ENCODE results near the gene PPP6R1. TPM values are rescaled to one million over a fixed set of nuclear protein-coding genes. Genes with fewer than 3 reads are reported as not detected.
"Not testable (repeated sequence)": the region's sequence is repeated elsewhere in the genome, so short reads cannot be mapped to it uniquely, and the experiment has no call there.

The PPP6R1 gene
- polyA plus RNA-seq, 6 donors from 2014 or later = 21.4 to 81.1 (median 41.1) TPM

- ATAC-seq (ENCODE audit: low read depth in 2 of 2) (no peak), DNase-seq (no peak)
- peak overlapping the region in 1 of 6 donors; percentile 41 for H3K27ac Mint-ChIP-seq
- H3K4me1 Mint-ChIP-seq = peaks cover 7 to 22% (median 18%) of the 10 kb centered on the region in 3 donors
- H3K27me3 Mint-ChIP-seq = no peaks in the 10 kb centered on the region
- H3K36me3 Mint-ChIP-seq = peaks cover 0 to under 1% of the 10 kb centered on the region in 2 donors
- no peaks in the 10 kb centered on the region for H3K9me3 Mint-ChIP-seq
- no peak overlapping the region for H3K4me3 Mint-ChIP-seq
These were observed 32.0 kb downstream of the PPP6R1 start for GRCh38 chr19:55226788-55227187.

GRCh38 chr19:55226273-55226672 is 32.5 kb downstream of the PPP6R1 start:
- DNase-seq (no peak), ATAC-seq (ENCODE audit: low read depth in 2 of 2) (no peak)
- peaks cover 7 to 22% (median 22%) of the 10 kb centered on the region in 3 donors for H3K4me1 Mint-ChIP-seq
- H3K27ac Mint-ChIP-seq = no peak overlapping the region
- no peaks in the 10 kb centered on the region for H3K27me3 Mint-ChIP-seq
- H3K9me3 Mint-ChIP-seq = no peaks in the 10 kb centered on the region
- peaks cover 4 to 6% of the 10 kb centered on the region in 2 donors for H3K36me3 Mint-ChIP-seq
- no peak overlapping the region for H3K4me3 Mint-ChIP-seq

GRCh38 chr19:55225415-55225958 is 33.3 kb downstream of the PPP6R1 start:
- peak overlapping the region in 3 of 6 donors; percentile 26 to 89 (median 41) for H3K27ac Mint-ChIP-seq
- DNase-seq (no peak), ATAC-seq (ENCODE audit: low read depth in 2 of 2) (no peak)
- H3K36me3 Mint-ChIP-seq = peaks cover 4 to 12% of the 10 kb centered on the region in 2 donors
- H3K27me3 Mint-ChIP-seq = no peaks in the 10 kb centered on the region
- peaks cover 0 to 7% (median 1%) of the 10 kb centered on the region in 7 donors for H3K9me3 Mint-ChIP-seq
- H3K4me1 Mint-ChIP-seq = peaks cover 7 to 22% (median 22%) of the 10 kb centered on the region in 3 donors
- peak overlapping the region in 1 of 8 donors; percentile 15 for H3K4me3 Mint-ChIP-seq

GRCh38 chr19:55224679-55225414 is 34.0 kb downstream of the PPP6R1 start:
- not testable (repeated sequence) for H3K4me3 Mint-ChIP-seq; H3K27me3 Mint-ChIP-seq; DNase-seq; ATAC-seq (ENCODE audit: low read depth in 2 of 2)
- H3K4me1 Mint-ChIP-seq = peaks cover 7 to 22% (median 18%) of the 10 kb centered on the region in 3 donors
- peak overlapping the region in 2 of 6 donors; percentile 26 to 41 for H3K27ac Mint-ChIP-seq
- peaks cover 0 to 11% (median 5%) of the 10 kb centered on the region in 7 donors for H3K9me3 Mint-ChIP-seq
- peaks cover 4 to 12% of the 10 kb centered on the region in 2 donors for H3K36me3 Mint-ChIP-seq

- Mint-ChIP-seq H3K9me3 (peaks cover 0 to 11% (median 5%) of the 10 kb centered on the region in 7 donors), H3K36me3 (peaks cover 4 to 12% of the 10 kb centered on the region in 2 donors), H3K27me3 (no peaks in the 10 kb centered on the region), H3K4me1 (peaks cover 7 to 22% (median 16%) of the 10 kb centered on the region in 3 donors), H3K4me3 (no peak overlapping the region), H3K27ac (no peak overlapping the region)
- no peak for ATAC-seq (ENCODE audit: low read depth in 2 of 2)
- no peak for DNase-seq
These were observed 34.7 kb downstream of the PPP6R1 start for GRCh38 chr19:55224038-55224665.

GRCh38 chr19:55223291-55224037 is 35.4 kb downstream of the PPP6R1 start:
- ATAC-seq (ENCODE audit: low read depth in 2 of 2) (no peak), DNase-seq (no peak)
- H3K4me1 Mint-ChIP-seq = peaks cover 7 to 22% (median 14%) of the 10 kb centered on the region in 3 donors
- peak overlapping the region in 1 of 6 donors; percentile 30 for H3K27ac Mint-ChIP-seq
- no peak overlapping the region for H3K4me3 Mint-ChIP-seq
- peaks cover 0 to 11% (median 5%) of the 10 kb centered on the region in 7 donors for H3K9me3 Mint-ChIP-seq
- peaks cover 4 to 12% of the 10 kb centered on the region in 2 donors for H3K36me3 Mint-ChIP-seq
- no peaks in the 10 kb centered on the region for H3K27me3 Mint-ChIP-seq

GRCh38 chr19:55220525-55220924 is 38.3 kb downstream of the PPP6R1 start:
- DNase-seq = no peak
- no peak for ATAC-seq (ENCODE audit: low read depth in 2 of 2)
- peaks cover 2 to 15% (median 7%) of the 10 kb centered on the region in 7 donors for H3K9me3 Mint-ChIP-seq
- no peak overlapping the region for H3K4me3 Mint-ChIP-seq
- H3K27me3 Mint-ChIP-seq = peaks cover 4 to 17% (median 16%) of the 10 kb centered on the region in 3 donors
- H3K4me1 Mint-ChIP-seq = peaks cover 17 to 25% (median 21%) of the 10 kb centered on the region in 3 donors
- H3K36me3 Mint-ChIP-seq = peaks cover 4 to 16% of the 10 kb centered on the region in 2 donors
- no peak overlapping the region for H3K27ac Mint-ChIP-seq

- peak overlapping the region in 3 of 6 donors; percentile 11 to 82 (median 69) for H3K27ac Mint-ChIP-seq
- peaks cover 11 to 35% (median 20%) of the 10 kb centered on the region in 7 donors for H3K9me3 Mint-ChIP-seq
- H3K4me1 Mint-ChIP-seq = peaks cover 12 to 18% (median 18%) of the 10 kb centered on the region in 3 donors
- DNase-seq (peak; percentile 11), ATAC-seq (ENCODE audit: low read depth in 2 of 2) (peak; percentile 55 to 70)
- H3K27me3 Mint-ChIP-seq = peaks cover 13 to 52% (median 39%) of the 10 kb centered on the region in 3 donors
- peak overlapping the region in 1 of 8 donors; percentile 47 for H3K4me3 Mint-ChIP-seq
- H3K36me3 Mint-ChIP-seq = peaks cover 4 to 26% of the 10 kb centered on the region in 2 donors
These were observed 42.2 kb downstream of the PPP6R1 start for GRCh38 chr19:55216461-55217198.

GRCh38 chr19:55213547-55213946 is 45.3 kb downstream of the PPP6R1 start:
- ATAC-seq (ENCODE audit: low read depth in 2 of 2) = no peak
- Mint-ChIP-seq H3K27ac (no peak overlapping the region), H3K27me3 (peaks cover 13 to 72% (median 53%) of the 10 kb centered on the region in 3 donors), H3K4me3 (peak overlapping the region in 1 of 8 donors; percentile 35), H3K4me1 (peaks cover 9 to 23% (median 18%) of the 10 kb centered on the region in 3 donors), H3K36me3 (peaks cover 0 to 17% of the 10 kb centered on the region in 2 donors), H3K9me3 (peaks cover 11 to 29% (median 18%) of the 10 kb centered on the region in 7 donors)
- DNase-seq = no peak

- peaks cover 0 to 17% of the 10 kb centered on the region in 2 donors for H3K36me3 Mint-ChIP-seq
- no peak overlapping the region for H3K4me3 Mint-ChIP-seq
- H3K27ac Mint-ChIP-seq = peak overlapping the region in 1 of 6 donors; percentile 88
- no peak for DNase-seq
- ATAC-seq (ENCODE audit: low read depth in 2 of 2) = peak in 1 of 2 donors; percentile 28
- H3K27me3 Mint-ChIP-seq = peaks cover 13 to 73% (median 54%) of the 10 kb centered on the region in 3 donors
- H3K4me1 Mint-ChIP-seq = peaks cover 9 to 23% (median 18%) of the 10 kb centered on the region in 3 donors
- H3K9me3 Mint-ChIP-seq = peaks cover 11 to 29% (median 18%) of the 10 kb centered on the region in 7 donors
These were observed 46.4 kb downstream of the PPP6R1 start for GRCh38 chr19:55212447-55212846.

GRCh38 chr19:55209693-55210472 is 48.9 kb downstream of the PPP6R1 start:
- peaks cover 0 to 10% of the 10 kb centered on the region in 2 donors for H3K36me3 Mint-ChIP-seq
- peaks cover 14 to 69% (median 51%) of the 10 kb centered on the region in 3 donors for H3K27me3 Mint-ChIP-seq
- H3K27ac Mint-ChIP-seq = peak overlapping the region in 2 of 6 donors; percentile 24 to 72
- peak overlapping the region in 1 of 8 donors; percentile 45 for H3K4me3 Mint-ChIP-seq
- ATAC-seq (ENCODE audit: low read depth in 2 of 2) = no peak
- H3K4me1 Mint-ChIP-seq = peaks cover 0 to 4% (median 3%) of the 10 kb centered on the region in 3 donors
- DNase-seq = no peak
- peaks cover 5 to 24% (median 14%) of the 10 kb centered on the region in 7 donors for H3K9me3 Mint-ChIP-seq
